Activated CD4-positive, alpha-beta T cell treated with anti-CD3 and anti-CD28 coated beads, Interleukin-2, amount 50 U/mL, for 16 hours (primary cell): ENCODE data around the gene MORN1.
"Not testable (repeated sequence)": the region's sequence is repeated elsewhere in the genome, so short reads cannot be mapped to it uniquely, and the experiment has no call there.

Source experiments
- DNase-seq: peaks from one replicate; pipeline ENCODE4 v3.0.0-alpha.2; 2020

Gene MORN1

GRCh38 chr1:2302292-2302925, 88.9 kb downstream of the MORN1 start:
- no peak for DNase-seq

- no peak for DNase-seq
Measured at GRCh38 chr1:2301607-2302291, 89.6 kb downstream of the MORN1 start.

GRCh38 chr1:2300851-2301606, 90.3 kb downstream of the MORN1 start:
- DNase-seq: peak; percentile 94

- DNase-seq: peak; percentile 89
Measured at GRCh38 chr1:2300004-2300771, 91.2 kb downstream of the MORN1 start.

- DNase-seq: no peak
Measured at GRCh38 chr1:2299131-2299627, 92.2 kb downstream of the MORN1 start.

GRCh38 chr1:2298685-2299084, 92.7 kb downstream of the MORN1 start:
- DNase-seq: no peak

- no peak for DNase-seq
Measured at GRCh38 chr1:2297246-2298011, 93.9 kb downstream of the MORN1 start.

- DNase-seq: no peak
Measured at GRCh38 chr1:2296614-2297013, 94.7 kb downstream of the MORN1 start.

DNA sequence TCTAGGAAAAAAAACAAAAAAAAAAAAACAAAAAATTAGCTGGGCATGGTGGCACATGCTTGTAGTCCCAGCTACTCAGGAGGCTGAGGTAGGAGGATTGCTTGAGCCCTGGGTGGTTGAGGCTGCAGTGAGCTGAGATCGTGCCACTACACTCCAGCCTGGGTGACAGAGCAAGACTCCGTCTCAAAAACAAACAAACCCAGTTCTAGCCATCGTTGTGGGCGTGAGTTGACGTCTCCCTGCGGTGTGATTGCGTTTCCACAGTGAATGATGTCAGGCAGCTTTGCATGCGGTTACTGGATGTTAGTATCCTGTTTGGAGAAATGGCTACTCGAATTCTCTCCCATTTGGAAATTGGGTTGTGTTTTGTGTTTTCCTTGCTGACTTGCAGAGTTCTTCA, 95.1 kb downstream of the MORN1 start:
- DNase-seq: not testable (repeated sequence)

DNA sequence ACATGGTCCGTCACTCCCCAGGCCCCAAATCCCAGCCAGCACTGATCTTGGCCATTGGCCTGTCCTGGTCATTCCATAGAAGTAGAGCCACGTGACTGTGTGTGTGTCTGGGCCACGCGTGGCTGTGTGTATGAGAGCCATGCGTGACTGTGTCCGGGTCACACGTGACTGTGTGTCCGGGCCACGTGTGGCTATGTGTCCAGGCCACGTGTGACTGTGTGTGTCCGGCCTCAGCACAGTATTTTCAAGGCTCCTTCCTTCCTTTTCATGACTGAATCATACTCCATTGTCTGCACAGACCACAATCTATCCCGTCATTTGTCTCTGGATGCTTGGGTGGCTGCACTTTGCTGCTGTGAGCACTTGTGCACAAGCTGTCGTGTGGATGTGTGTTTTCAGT, 95.8 kb downstream of the MORN1 start:
- no peak for DNase-seq

DNA sequence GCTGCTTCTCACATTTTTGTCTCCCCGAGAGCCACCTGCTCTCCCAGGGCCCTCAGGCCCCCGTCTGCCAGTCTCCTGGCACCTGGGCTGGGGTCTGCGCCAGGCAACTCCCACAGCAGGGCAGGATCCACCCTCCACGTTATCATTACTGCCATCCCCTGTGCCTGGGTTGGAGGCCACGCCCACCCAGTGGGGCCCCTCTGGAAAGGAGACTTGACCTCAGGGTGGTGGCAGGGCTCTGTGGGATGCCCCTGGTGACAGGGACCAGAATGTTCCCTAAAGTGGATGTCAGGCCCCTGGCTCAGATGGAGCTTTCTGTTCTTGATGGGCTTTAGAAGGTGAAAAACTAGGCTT, 96.7 kb downstream of the MORN1 start:
- DNase-seq: no peak

- DNase-seq: no peak
Measured at GRCh38 chr1:2294033-2294724, 97.2 kb downstream of the MORN1 start.

DNA sequence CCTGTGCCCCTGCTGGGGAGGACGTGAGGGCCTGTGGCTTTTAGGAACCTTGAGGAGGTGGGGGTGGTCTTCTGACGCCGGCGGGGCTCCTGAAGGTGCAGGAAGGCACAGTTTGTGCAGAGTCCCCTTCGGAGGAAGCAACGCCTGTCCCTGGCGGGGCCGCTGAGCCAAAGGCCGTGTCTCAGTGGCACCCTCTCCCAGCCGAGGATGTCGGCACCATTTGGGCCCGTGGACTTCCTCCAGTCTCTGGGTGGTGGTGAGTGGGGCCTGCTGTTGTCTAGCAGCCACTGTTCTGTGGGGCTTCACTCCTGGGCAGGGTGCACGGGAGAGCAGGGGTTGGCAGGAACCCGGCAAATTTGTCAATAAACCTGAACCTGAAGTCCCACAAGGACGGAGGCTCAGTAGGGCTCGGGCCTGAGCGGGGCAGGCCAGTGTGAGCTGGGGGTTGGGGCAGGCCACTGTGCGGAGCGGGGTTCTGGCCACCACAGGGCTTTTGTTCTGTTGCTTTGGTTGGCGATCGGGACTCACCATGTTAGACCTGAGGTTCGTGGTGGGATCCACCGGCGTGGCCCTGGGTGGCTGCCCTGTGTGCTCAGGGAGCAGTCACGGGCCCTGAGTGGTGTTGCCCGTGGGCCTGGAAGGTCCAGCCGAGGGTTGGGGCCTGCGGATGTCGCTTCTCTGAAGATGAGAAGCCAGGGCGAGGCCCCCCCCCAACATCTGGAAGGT, 98.5 kb downstream of the MORN1 start:
- DNase-seq: no peak

DNA sequence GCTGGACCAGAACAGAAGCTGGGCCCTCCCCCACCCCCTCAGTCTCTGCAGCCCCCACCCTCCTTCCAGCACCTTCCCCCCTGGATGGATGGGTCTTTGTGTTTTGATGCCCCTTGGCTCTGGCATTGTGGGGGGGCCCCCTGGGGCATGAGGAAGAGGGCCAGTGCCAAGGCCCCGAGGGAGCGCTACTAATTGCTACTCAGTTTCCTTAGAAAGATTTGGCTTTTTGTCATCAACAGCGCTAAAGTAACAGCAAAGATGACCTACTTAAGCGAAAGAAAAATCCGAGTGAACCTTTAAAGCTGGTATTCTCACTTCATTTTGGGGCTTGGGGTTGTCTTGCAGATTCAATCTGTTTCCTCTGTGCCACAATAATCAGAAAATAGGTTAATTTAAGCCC, 99.8 kb downstream of the MORN1 start:
- DNase-seq: no peak

DNA sequence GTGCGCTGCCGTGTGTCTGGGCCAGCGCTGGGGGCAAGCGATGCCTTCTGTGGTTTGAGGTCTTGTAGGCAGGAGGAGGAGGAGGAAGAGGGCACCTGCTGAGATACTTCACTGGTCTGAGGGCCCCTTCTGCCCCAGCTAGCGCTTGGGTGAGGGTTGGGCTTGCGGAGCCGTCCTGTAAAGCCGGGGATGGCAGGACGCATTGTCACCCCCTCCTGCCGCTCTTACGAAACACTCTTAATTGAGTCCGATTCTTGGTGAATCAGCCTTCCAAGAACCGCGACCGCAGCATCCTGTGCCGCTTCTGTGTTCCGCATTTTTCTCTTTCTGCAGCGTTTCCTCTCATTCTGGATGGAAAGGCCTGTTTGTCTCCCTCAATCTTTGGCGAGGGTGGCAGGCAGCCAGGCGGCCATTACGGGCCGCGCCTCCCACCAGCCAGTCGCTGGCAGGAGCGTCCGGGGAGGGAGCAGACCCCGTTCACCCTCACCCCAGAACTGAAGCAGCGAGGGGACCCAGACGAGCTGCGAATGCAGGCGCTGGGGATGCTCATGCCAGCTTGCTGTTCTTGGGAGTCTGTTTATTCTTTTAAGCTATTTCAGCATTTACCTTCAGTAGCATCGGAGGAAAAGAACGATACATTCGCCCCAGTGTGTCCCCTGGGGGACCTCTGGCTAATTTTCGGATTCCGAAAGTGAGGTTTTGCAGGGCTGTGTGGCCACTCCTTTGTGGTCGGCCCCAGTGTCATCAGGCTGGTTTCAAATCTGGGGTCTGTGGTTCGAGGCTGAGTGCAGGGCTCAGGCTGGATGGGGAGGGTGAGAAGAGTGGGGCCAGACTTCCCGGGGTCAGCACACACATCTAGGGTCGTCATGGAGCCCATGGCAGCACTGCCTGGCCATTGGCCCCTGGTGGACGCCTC, 100.5 kb downstream of the MORN1 start:
- DNase-seq: peak; percentile 95

DNA sequence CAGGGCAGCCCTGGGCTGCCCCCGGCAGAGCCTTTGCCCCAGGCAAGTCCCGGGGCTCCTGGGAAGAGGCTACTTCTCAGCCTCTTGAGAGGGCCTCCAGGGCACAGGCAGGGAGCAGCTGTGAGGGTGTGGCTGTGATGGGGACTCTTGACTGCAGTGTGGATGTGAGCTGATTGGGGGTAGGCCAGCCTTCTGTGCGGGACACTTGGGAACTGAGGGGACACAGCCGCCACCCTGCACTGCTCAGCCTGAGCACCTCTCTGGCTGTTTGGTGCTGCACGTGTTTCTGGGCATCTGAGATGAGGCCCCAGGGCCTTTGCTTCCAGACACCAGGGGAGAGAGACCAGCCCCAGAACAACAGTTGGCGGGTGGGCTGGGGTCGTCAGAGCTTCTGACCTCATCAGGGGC, 101.2 kb downstream of the MORN1 start:
- peak; percentile 28 for DNase-seq

DNA sequence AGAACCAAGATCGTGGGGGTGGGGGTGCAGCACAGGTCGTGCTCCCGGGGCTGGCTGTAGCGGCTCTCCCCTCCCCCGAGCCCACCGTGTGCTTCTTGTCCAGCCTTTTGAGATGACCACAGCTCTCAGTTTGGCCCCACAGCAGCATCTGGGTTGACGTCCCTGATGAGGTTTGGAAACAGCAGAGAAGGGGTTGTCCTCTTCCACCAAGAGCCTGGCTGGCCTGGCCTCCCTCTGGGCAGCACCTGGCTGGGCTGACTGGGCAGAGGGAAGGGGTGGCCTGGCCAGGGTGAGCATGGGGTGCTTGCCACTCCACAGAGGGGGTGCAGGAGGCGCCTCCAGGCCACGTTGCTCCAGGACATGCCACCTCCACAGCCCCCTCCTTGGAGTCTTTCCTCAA, 101.7 kb downstream of the MORN1 start:
- DNase-seq: no peak

- DNase-seq: no peak
Measured at GRCh38 chr1:2288816-2289536, 102.4 kb downstream of the MORN1 start.

DNA sequence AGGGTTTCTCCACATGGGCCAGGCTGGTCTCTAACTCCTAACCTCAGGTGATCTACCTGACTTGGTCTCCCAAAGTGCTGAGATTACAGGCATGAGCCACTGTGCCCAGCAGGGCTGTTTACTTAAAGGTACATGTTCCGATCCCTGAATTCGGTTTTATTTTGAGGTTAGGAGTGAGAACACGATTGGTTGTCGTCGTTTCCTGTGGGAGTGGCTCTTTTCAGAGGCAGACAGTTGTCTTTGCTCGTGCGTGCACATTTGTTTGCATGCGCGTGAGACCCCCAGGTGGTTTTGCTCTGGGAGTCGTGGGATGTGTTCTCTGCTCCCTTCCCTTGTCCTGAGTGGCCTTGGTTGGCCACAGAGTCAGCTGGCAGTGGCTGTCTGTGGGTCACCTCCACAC, 103.0 kb downstream of the MORN1 start:
- peak; percentile 32 for DNase-seq
